ENCODE measurements around the gene CA5A. TPM values are rescaled to one million over a fixed set of nuclear protein-coding genes. Genes with fewer than 3 reads are reported as not detected.

The CA5A gene
- total RNA-seq, 2 experiments from 2014 or later, result not detected

GRCh38 chr16:87960852-87961251 is 24.5 kb upstream of the CA5A start:
- no peaks in the 10 kb centered on the region for H3K27me3 Mint-ChIP-seq (ENCODE audit: low read depth)
- DNase-seq (no peak), ATAC-seq (no peak)
- ChIA-PET CTCF (interaction anchor here (0.8 to 1.5 kb wide), 6 partner anchors 10 to 477 kb away, joined by 3 to 6 read pairs (median 4); partner anchors contain the start of gene BANP), POLR2A (interaction anchor here (1.1 to 3.9 kb wide), 2 partner anchors 9 to 470 kb away, joined by 4 to 20 read pairs; partner anchors contain the start of gene BANP)
- no peak overlapping the region for H3K27ac Mint-ChIP-seq
- no peak overlapping the region for H3K4me3 Mint-ChIP-seq
- peaks cover 30% of the 10 kb centered on the region for H3K36me3 Mint-ChIP-seq (ENCODE audit: low read depth)
- no peaks in the 10 kb centered on the region for H3K9me3 Mint-ChIP-seq (ENCODE audit: insufficient read depth)
- H3K4me1 Mint-ChIP-seq (ENCODE audit: low read depth), result peaks cover 83% of the 10 kb centered on the region

- ATAC-seq, result no peak
- POLR2A ChIA-PET, result interaction anchor here (1.1 kb wide), 1 partner anchor 470 kb away, joined by 4 read pairs; no protein-coding TSS in a partner anchor
- H3K27ac Mint-ChIP-seq, result peak overlapping the region; percentile 48
Measured at GRCh38 chr16:87960296-87960695, 24.0 kb upstream of the CA5A start.

GRCh38 chr16:87959391-87959990 is 23.2 kb upstream of the CA5A start:
- peak overlapping the region; percentile 50 for H3K27ac Mint-ChIP-seq
- CTCF ChIA-PET, result interaction anchor here (1.4 kb wide), 1 partner anchor 8 kb away, joined by 6 read pairs; the partner anchor contains the start of gene BANP
- H3K36me3 Mint-ChIP-seq (ENCODE audit: low read depth), result peaks cover 38% of the 10 kb centered on the region
- ATAC-seq (no peak), DNase-seq (no peak)
- peak overlapping the region; percentile 57 for H3K4me3 Mint-ChIP-seq
- no peaks in the 10 kb centered on the region for H3K27me3 Mint-ChIP-seq (ENCODE audit: low read depth)
- POLR2A ChIA-PET, result interaction anchor here (1.1 kb wide), 1 partner anchor 471 kb away, joined by 4 read pairs; no protein-coding TSS in a partner anchor
- peaks cover 85% of the 10 kb centered on the region for H3K4me1 Mint-ChIP-seq (ENCODE audit: low read depth)
- no peaks in the 10 kb centered on the region for H3K9me3 Mint-ChIP-seq (ENCODE audit: insufficient read depth)

More at GRCh38 chr16:87960296-87960695, 24.0 kb upstream of the CA5A start:
- H3K4me3 Mint-ChIP-seq, result no peak overlapping the region
- DNase-seq, result no peak
- CTCF ChIA-PET, result interaction anchor here (0.8 to 1.5 kb wide), 6 partner anchors 9 to 477 kb away, joined by 3 to 6 read pairs (median 4); partner anchors contain the start of gene BANP
- H3K27me3 Mint-ChIP-seq (ENCODE audit: low read depth), result no peaks in the 10 kb centered on the region
- peaks cover 85% of the 10 kb centered on the region for H3K4me1 Mint-ChIP-seq (ENCODE audit: low read depth)
- no peaks in the 10 kb centered on the region for H3K9me3 Mint-ChIP-seq (ENCODE audit: insufficient read depth)
- peaks cover 33% of the 10 kb centered on the region for H3K36me3 Mint-ChIP-seq (ENCODE audit: low read depth)

- no peak for DNase-seq
- ATAC-seq, result no peak
- peaks cover 85% of the 10 kb centered on the region for H3K4me1 Mint-ChIP-seq (ENCODE audit: low read depth)
- peak overlapping the region; percentile 31 for H3K27ac Mint-ChIP-seq
- CTCF ChIA-PET, result no interaction called here
- H3K27me3 Mint-ChIP-seq (ENCODE audit: low read depth), result no peaks in the 10 kb centered on the region
- no peak overlapping the region for H3K4me3 Mint-ChIP-seq
- no peaks in the 10 kb centered on the region for H3K9me3 Mint-ChIP-seq (ENCODE audit: insufficient read depth)
- POLR2A ChIA-PET, result no interaction called here
- H3K36me3 Mint-ChIP-seq (ENCODE audit: low read depth), result peaks cover 46% of the 10 kb centered on the region
Measured at GRCh38 chr16:87958632-87959031, 22.3 kb upstream of the CA5A start.

GRCh38 chr16:87957296-87958094 is 21.2 kb upstream of the CA5A start:
- Mint-ChIP-seq H3K27me3 (ENCODE audit: low read depth) (no peaks in the 10 kb centered on the region), H3K4me1 (ENCODE audit: low read depth) (peaks cover 84% of the 10 kb centered on the region), H3K36me3 (ENCODE audit: low read depth) (peaks cover 53% of the 10 kb centered on the region), H3K9me3 (ENCODE audit: insufficient read depth) (no peaks in the 10 kb centered on the region), H3K4me3 (peak overlapping the region; percentile 78), H3K27ac (peak overlapping the region; percentile 96)
- CTCF ChIA-PET, result interaction anchor here (0.8 to 2.3 kb wide), 6 partner anchors 9 to 479 kb away, joined by 3 to 7 read pairs (median 3); no protein-coding TSS in a partner anchor
- POLR2A ChIA-PET, result interaction anchor here (0.9 to 1.7 kb wide), 6 partner anchors 9 to 473 kb away, joined by 3 to 7 read pairs (median 6); no protein-coding TSS in a partner anchor
- no peak for DNase-seq
- no peak for ATAC-seq

GRCh38 chr16:87956365-87957231 is 20.3 kb upstream of the CA5A start:
- Mint-ChIP-seq H3K36me3 (ENCODE audit: low read depth) (peaks cover 57% of the 10 kb centered on the region), H3K4me1 (ENCODE audit: low read depth) (peaks cover 85% of the 10 kb centered on the region), H3K9me3 (ENCODE audit: insufficient read depth) (no peaks in the 10 kb centered on the region), H3K27me3 (ENCODE audit: low read depth) (no peaks in the 10 kb centered on the region), H3K27ac (peak overlapping the region; percentile 96), H3K4me3 (peak overlapping the region; percentile 78)
- ChIA-PET POLR2A (interaction anchor here (0.7 to 1.7 kb wide), 8 partner anchors 8 to 474 kb away, joined by 3 to 7 read pairs (median 4); no protein-coding TSS in a partner anchor), CTCF (interaction anchor here (0.8 to 2.3 kb wide), 11 partner anchors 8 to 615 kb away, joined by 3 to 7 read pairs (median 4); no protein-coding TSS in a partner anchor)
- DNase-seq (peak; percentile 88), ATAC-seq (peak; percentile 62)

- peaks cover 83% of the 10 kb centered on the region for H3K4me1 Mint-ChIP-seq (ENCODE audit: low read depth)
- H3K9me3 Mint-ChIP-seq (ENCODE audit: insufficient read depth), result no peaks in the 10 kb centered on the region
- peak overlapping the region; percentile 96 for H3K27ac Mint-ChIP-seq
- CTCF ChIA-PET, result interaction anchor here (0.8 to 2.3 kb wide), 9 partner anchors 7 to 615 kb away, joined by 3 to 7 read pairs (median 4); no protein-coding TSS in a partner anchor
- peaks cover 55% of the 10 kb centered on the region for H3K36me3 Mint-ChIP-seq (ENCODE audit: low read depth)
- H3K4me3 Mint-ChIP-seq, result peak overlapping the region; percentile 78
- POLR2A ChIA-PET, result interaction anchor here (0.7 to 1.7 kb wide), 4 partner anchors 8 to 468 kb away, joined by 3 to 7 read pairs (median 4); no protein-coding TSS in a partner anchor
- DNase-seq, result no peak
- no peak for ATAC-seq
- H3K27me3 Mint-ChIP-seq (ENCODE audit: low read depth), result no peaks in the 10 kb centered on the region
Measured at GRCh38 chr16:87956098-87956364, 19.7 kb upstream of the CA5A start.

GRCh38 chr16:87955302-87956097 is 19.2 kb upstream of the CA5A start:
- H3K36me3 Mint-ChIP-seq (ENCODE audit: low read depth), result peaks cover 55% of the 10 kb centered on the region
- H3K4me3 Mint-ChIP-seq, result peak overlapping the region; percentile 78
- H3K9me3 Mint-ChIP-seq (ENCODE audit: insufficient read depth), result no peaks in the 10 kb centered on the region
- peak overlapping the region; percentile 96 for H3K27ac Mint-ChIP-seq
- H3K4me1 Mint-ChIP-seq (ENCODE audit: low read depth), result peaks cover 84% of the 10 kb centered on the region
- ATAC-seq, result no peak
- H3K27me3 Mint-ChIP-seq (ENCODE audit: low read depth), result no peaks in the 10 kb centered on the region
- POLR2A ChIA-PET, result interaction anchor here (1.7 kb wide), 1 partner anchor 176 kb away, joined by 6 read pairs; no protein-coding TSS in a partner anchor
- DNase-seq, result no peak
- CTCF ChIA-PET, result interaction anchor here (0.8 to 2.3 kb wide), 4 partner anchors 11 to 616 kb away, joined by 3 to 7 read pairs (median 4); no protein-coding TSS in a partner anchor

GRCh38 chr16:87954826-87955225 is 18.5 kb upstream of the CA5A start:
- H3K4me3 Mint-ChIP-seq, result no peak overlapping the region

GRCh38 chr16:87954361-87954760 is 18.0 kb upstream of the CA5A start:
- ChIA-PET POLR2A (interaction anchor here (0.5 to 1.3 kb wide), 3 partner anchors 9 to 553 kb away, joined by 3 to 5 read pairs (median 3); partner anchors contain the start of gene KLHDC4), CTCF (interaction anchor here (0.9 to 4.0 kb wide), 4 partner anchors 12 to 608 kb away, joined by 3 to 37 read pairs (median 4); no protein-coding TSS in a partner anchor)
- no peak overlapping the region for H3K4me3 Mint-ChIP-seq

More at GRCh38 chr16:87954826-87955225, 18.5 kb upstream of the CA5A start:
- no peak for DNase-seq
- Mint-ChIP-seq H3K4me1 (ENCODE audit: low read depth) (peaks cover 82% of the 10 kb centered on the region), H3K27me3 (ENCODE audit: low read depth) (no peaks in the 10 kb centered on the region), H3K36me3 (ENCODE audit: low read depth) (peaks cover 51% of the 10 kb centered on the region), H3K27ac (peak overlapping the region; percentile 96), H3K9me3 (ENCODE audit: insufficient read depth) (no peaks in the 10 kb centered on the region)
- ChIA-PET CTCF (interaction anchor here (0.9 to 1.2 kb wide), 2 partner anchors 105 to 608 kb away, joined by 3 read pairs; no protein-coding TSS in a partner anchor), POLR2A (interaction anchor here (0.5 to 1.3 kb wide), 2 partner anchors 189 to 553 kb away, joined by 3 read pairs; partner anchors contain the start of gene KLHDC4)
- ATAC-seq, result no peak

More at GRCh38 chr16:87954361-87954760, 18.0 kb upstream of the CA5A start:
- H3K9me3 Mint-ChIP-seq (ENCODE audit: insufficient read depth), result no peaks in the 10 kb centered on the region
- DNase-seq (no peak), ATAC-seq (no peak)
- H3K4me1 Mint-ChIP-seq (ENCODE audit: low read depth), result peaks cover 80% of the 10 kb centered on the region
- H3K27ac Mint-ChIP-seq, result peak overlapping the region; percentile 53
- no peaks in the 10 kb centered on the region for H3K27me3 Mint-ChIP-seq (ENCODE audit: low read depth)
- peaks cover 50% of the 10 kb centered on the region for H3K36me3 Mint-ChIP-seq (ENCODE audit: low read depth)

All from activated CD8-positive, alpha-beta T cell treated with anti-CD3 and anti-CD28 coated beads, Interleukin-2, amount 10 ng/mL, durations not matched to agents 7 days and 5 days (primary cell).